GM18498 (cell line): ENCODE data around the gene UMPS.
A peak's percentile ranks its signal among the peaks of the same experiment; 100 is the strongest.

Experiments
- ATAC-seq: cut with Tn5 transposase; IDR thresholded peaks from one replicate; pipeline ENCODE4 v1.9.1; 2021; ENCODE audit warnings: mild to moderate bottlenecking, moderate library complexity; ENCODE audit not compliant: unreplicated experiment

The UMPS gene

DNA sequence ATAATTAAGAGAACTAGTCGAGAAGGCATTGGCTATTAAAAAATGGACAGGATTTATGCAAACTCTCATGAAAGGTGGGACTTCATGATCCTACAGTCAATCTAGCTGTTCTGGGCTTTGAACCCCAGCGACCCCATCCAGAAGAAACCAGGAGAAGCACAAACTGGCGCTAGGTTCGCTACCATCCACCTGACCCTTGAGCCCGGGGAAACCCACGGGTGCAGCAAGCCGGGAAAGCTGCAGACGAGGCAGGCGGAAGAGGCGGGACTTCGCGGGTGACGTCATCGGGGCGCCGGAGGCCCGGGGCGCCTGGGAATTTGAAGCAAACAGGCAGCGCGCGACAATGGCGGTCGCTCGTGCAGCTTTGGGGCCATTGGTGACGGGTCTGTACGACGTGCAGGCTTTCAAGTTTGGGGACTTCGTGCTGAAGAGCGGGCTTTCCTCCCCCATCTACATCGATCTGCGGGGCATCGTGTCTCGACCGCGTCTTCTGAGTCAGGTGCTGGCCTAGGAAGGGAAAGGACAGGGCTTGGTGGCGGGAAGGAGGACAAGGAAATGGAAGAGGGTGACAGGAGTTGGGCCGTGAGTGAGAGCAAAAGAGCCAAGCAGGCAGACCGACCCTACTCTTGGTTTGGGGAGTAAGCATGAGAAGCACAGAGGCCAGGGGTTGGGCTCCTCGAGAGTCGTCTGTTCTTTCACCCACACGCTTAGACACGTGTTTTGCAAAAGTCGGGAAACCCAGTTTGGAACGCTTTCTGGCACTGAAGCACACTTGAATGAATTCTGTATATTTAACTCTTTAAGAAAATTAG, at the start of gene UMPS:
UMPS (plus strand) TSS at position 324 of the 812 bp plus-strand sequence; CDS start at position 344, 20 bp downstream.
- ATAC-seq: peak; percentile 96

GRCh38 chr3:124680521-124680920, 49.7 kb upstream of the UMPS start:
- no peak for ATAC-seq

DNA sequence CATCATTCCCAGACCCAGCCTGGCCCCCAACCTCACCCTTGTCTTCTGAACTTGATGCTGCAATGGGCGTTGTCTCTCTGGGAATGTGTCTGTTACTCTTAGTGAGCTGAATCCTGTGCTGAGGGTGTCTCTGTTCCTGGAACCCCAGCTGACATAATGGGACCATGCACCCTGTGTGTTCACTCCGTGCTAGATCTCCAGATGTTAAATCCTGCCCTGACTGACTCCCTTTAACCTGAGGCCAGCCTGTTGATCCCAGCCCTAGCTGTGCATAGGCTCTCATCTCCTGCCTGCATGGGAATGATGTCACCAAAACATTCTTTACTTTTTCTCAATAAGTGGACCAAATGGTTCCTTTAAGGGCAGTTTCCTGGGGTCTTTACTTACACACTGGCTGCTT, 48.0 kb upstream of the UMPS start:
- ATAC-seq: no peak

DNA sequence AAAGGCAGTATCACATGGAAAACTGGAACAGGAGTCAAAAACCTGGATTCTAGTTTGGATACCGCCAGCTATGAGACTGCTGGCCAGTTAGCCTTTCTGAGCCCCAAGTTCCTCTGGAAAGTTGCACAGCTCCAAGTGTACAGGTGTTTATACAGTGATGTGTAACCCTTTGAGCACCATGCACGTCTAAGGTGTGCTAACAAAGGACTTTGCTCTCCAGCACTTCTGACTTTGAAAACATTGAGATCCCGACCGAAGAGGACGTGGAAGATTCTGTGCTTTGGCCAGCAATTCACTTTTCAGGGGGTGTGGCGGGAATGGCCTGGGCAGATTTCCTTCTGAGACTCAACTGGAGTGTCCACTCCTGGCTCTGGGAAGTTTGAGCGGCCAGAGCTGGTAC, 45.8 kb upstream of the UMPS start:
- ATAC-seq: no peak

GRCh38 chr3:124685067-124685466, 45.2 kb upstream of the UMPS start:
- ATAC-seq: no peak

- ATAC-seq: no peak
These were observed 44.8 kb upstream of the UMPS start for GRCh38 chr3:124685481-124685880.

DNA sequence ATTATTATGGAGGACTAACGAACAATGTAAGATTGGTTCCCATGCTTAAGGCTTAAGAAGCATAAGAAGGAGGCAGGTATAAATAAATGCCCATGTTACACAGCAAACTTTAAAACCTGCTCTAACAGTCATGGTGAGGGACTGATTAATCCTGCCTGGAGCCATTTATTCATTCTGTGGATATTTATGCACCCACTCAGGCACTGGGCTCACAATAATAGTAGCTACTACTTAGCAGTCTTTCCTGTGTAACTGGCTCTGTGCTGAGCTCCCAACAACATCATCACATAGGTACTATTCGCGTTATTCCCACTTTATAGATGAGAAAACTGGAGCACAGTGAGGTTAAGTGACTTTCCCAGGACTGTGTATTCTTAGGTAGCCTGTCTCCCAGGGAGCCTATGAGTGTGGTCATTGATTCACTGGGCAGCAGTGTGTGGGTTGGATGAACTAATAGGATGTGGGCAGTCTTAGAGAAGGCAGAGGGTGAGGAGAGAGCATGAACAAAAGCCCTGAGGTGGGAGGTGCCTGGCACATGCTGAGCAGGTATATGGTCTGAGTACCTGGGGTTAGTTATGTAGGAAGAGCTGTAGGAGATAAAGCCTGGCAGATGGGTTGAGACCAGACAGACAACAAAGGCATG, 44.1 kb upstream of the UMPS start:
- ATAC-seq: no peak

- ATAC-seq: no peak
These were observed 41.4 kb upstream of the UMPS start for GRCh38 chr3:124688581-124689454.

DNA sequence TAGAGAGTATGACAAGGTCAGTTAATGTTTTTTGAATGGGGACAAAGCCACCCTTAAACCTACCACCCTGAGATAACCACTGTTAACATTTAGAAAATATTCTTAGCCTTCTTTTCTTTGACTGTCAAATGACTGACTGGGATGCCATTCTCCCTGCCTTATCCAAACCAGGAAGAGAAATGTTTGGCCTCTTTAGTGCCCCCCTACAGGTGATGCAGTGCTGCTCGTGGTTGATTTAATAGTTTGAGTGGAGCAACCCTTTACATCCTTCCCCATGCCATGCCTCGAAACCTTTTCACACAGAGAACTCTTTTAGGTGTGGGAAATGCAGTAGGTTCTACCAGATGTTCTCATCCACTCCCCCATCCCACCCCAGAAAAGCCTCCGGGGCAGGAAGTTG, 38.7 kb upstream of the UMPS start:
- ATAC-seq: no peak

DNA sequence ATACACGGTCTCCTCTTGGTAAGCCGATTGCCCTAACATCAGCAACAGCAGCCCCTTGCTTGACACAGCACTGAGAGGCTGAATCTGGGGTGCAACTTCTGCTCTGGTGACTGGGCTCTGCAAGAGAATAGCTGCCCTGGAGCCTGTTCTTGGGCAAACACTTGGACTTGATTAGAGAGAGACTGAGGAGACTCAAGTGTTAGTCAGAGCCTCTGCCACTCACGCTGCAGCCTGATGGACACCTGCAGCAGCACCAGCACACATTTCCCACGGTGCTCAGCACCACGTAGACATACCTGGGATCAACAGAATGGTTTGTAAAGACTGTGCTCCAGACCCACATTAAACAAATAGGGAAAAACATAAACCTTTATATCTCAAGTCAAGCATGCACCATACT, 35.8 kb upstream of the UMPS start:
- no peak for ATAC-seq

DNA sequence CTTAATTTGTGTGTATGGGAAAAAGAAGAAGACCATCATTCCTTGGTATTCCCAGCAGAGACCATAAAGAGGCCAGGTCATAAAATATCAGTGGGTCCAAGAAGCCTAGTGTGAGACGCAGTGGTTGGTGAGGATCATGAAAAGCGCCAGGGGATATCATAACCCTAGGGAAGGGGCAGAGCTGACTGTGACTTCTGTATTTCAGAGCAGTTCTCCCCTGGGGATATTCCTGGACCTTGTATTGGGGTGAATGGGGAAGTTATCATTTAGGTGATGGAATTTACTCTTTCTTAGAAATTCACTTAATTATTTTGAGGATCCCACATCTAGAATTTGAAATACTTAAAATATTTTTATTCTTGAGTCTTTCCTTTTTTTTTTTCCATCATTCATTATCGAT, 34.9 kb upstream of the UMPS start:
- ATAC-seq: no peak

GRCh38 chr3:124696006-124696405, 34.2 kb upstream of the UMPS start:
- ATAC-seq: no peak

- no peak for ATAC-seq
These were observed 33.0 kb upstream of the UMPS start for GRCh38 chr3:124697302-124697701.

GRCh38 chr3:124698030-124698770, 32.1 kb upstream of the UMPS start:
- no peak for ATAC-seq

DNA sequence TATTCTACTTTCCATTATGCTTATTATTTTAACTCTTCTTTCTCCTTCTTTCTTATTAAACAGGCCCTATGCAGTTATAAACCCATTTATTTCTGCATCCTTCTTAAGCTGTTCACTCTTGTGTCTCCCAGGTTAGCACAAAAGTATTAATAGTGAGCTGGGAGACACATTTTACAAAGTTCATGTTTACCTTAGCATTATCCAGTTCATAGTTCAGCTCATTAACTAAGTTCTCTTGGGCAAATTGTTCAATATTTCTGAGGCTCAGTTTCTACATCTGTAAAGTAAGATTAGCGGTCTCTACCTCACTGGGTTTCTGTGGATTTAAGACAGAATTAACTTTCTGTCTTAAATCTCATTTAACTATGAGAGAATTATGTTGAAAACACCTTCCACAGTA, 31.2 kb upstream of the UMPS start:
- no peak for ATAC-seq

DNA sequence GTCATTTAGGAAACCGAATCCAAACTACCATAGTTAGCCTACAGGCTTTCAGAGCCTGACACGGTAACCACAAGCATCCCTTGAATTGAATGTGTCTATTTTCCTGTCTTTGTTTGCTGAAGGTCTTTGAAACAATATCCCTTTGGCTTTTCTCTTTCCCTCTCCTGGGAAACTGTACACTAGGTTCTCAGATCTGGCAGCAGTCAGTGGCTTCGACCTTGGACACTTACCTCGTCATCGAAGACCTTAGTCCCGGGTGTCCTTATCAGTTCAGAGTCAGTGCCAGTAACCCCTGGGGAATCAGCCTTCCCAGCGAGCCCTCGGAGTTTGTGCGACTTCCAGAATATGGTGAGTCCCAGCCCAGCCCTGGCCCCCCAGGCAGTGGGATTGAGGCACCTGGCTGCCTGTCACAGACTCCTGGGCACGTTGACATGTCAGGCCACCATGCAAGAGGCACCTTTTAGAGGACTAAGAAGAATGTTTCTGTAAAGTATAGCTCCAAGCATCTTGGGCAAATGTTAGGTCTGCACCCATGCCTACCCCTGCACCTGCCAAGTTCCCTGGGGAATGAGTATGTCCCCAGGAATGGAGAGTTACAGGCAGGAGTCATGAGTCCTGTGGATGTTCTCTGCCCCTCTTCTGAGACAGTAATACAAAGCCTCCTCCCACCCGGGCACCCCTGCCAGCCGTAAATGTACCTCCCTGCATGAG, 30.4 kb upstream of the UMPS start:
- ATAC-seq: no peak

- ATAC-seq: no peak
These were observed 29.2 kb upstream of the UMPS start for GRCh38 chr3:124700880-124701684.

DNA sequence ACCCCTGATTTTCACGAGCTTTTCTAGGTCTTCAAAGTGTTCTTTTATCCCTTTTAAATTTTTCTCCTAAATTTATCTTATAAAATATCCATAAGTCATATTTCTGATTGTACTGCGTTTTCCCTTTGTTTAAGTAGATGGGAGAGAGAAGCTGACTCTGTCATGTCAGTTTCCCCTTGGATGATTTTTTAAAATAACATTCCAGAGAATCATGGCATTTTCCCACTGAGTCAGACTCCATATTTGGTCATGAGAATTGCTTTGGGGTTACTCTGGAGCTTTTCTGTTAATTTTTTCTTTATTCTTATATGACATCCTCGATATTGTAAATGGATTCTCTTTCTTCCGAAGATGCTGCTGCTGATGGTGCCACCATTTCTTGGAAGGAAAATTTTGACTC, 28.6 kb upstream of the UMPS start:
- ATAC-seq: no peak

DNA sequence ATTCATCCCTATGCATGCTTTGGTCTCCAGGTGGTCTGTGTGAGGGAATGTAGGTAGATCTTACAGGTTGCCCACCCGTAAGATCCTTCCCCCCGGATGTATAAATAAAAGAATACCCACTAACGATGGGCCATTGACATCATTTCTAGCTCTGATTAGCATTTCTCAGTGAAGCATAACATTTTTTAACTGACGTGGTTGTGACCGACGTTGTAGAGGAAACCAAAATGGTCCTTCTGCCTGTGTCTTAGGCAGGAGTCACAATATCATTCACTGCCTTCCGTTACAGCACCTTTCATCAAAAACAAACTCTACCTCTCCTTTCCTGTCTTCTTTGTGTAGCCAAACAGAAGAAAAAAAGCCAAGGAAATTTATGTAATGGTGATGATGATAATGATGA, 27.3 kb upstream of the UMPS start:
- no peak for ATAC-seq
